ENCODE measurements around the gene FAM107B.

FAM107B gene

DNA sequence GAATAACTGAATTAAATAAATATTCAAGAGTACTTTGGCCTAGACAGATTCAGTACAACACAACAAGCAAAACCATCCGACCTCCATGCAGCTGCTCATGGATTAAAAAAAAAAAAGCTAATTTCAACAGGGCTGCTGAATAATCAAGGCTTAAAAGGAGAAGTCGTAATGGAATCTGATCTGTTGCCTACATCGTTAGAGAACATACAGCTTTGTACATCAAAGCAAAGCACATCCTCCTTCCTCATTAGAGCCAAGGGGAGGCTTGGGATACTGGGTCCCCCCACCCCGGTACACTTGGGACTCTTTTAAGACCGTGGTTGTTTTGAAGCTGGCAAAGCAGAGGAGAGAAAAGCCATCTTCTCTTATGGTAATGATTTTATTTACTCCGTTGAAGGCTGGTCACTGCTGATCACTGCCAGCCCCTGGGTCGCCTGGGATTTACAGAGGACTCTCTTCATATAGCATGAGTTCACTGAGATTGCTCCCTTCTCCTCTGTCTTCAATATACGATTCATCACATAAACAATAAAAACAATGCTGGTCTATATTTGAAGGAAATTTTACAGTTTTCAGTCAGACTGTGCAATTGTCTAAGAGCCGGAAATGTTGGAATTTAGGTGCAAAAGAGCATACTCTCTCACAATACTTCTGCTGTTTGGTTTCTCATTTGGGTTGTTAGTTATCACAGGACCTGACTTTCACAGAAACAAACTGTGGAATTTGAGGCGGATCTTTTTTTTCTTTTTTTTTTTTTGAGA lies 148.8 kb downstream of the FAM107B start:
- TF ChIP-seq FOXP2 (optimal IDR thresholded peaks at IDR 0.05; ENCODE audit: borderline replicate concordance, extremely low read depth, extremely low read length, insufficient read depth) (no peak), POLR2AphosphoS5 (IDR thresholded peaks at IDR 0.05; ENCODE audit: low read depth, low read length) (no peak), TAF1 (IDR thresholded peaks at IDR 0.05; ENCODE audit: borderline replicate concordance, insufficient read depth, low read length) (no peak), SIN3A (IDR thresholded peaks at IDR 0.05; ENCODE audit: borderline replicate concordance, insufficient read depth, low read length) (no peak)
- TF ChIP-seq, protein P1, sequence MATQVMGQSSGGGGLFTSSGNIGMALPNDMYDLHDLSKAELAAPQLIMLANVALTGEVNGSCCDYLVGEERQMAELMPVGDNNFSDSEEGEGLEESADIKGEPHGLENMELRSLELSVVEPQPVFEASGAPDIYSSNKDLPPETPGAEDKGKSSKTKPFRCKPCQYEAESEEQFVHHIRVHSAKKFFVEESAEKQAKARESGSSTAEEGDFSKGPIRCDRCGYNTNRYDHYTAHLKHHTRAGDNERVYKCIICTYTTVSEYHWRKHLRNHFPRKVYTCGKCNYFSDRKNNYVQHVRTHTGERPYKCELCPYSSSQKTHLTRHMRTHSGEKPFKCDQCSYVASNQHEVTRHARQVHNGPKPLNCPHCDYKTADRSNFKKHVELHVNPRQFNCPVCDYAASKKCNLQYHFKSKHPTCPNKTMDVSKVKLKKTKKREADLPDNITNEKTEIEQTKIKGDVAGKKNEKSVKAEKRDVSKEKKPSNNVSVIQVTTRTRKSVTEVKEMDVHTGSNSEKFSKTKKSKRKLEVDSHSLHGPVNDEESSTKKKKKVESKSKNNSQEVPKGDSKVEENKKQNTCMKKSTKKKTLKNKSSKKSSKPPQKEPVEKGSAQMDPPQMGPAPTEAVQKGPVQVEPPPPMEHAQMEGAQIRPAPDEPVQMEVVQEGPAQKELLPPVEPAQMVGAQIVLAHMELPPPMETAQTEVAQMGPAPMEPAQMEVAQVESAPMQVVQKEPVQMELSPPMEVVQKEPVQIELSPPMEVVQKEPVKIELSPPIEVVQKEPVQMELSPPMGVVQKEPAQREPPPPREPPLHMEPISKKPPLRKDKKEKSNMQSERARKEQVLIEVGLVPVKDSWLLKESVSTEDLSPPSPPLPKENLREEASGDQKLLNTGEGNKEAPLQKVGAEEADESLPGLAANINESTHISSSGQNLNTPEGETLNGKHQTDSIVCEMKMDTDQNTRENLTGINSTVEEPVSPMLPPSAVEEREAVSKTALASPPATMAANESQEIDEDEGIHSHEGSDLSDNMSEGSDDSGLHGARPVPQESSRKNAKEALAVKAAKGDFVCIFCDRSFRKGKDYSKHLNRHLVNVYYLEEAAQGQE (IDR thresholded peaks at IDR 0.05; ENCODE audit: insufficient read depth in 1 of 2, low read depth in 2 of 2, low read length in 2 of 2) = no peak

DNA sequence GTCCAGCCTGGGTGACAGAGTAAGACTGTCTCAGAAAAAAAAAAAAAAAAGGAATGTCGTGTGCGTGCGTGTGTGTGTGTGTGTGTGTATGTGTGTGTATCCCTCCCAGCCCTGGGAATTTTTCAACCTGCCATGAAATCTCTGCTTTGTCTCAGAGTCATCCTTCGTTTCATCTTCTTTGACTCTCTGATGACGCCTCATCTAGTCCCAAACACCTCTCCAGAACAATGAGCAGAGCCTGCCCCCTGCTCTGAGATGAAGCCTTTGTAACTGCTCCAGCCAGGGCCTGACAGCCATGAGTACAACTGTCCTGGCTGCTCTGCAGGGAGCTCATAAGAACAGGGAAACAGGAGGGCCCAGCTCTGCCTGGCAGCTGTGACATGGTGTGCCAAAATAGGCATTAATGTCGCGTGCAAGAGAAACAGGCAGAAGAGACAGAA lies 149.5 kb downstream of the FAM107B start:
- TF ChIP-seq FOXP2 (optimal IDR thresholded peaks at IDR 0.05; ENCODE audit: borderline replicate concordance, extremely low read depth, extremely low read length, insufficient read depth) (no peak), TAF1 (IDR thresholded peaks at IDR 0.05; ENCODE audit: borderline replicate concordance, insufficient read depth, low read length) (no peak)
- TF ChIP-seq, protein P1 (IDR thresholded peaks at IDR 0.05; ENCODE audit: insufficient read depth in 1 of 2, low read depth in 2 of 2, low read length in 2 of 2) = no peak

DNA sequence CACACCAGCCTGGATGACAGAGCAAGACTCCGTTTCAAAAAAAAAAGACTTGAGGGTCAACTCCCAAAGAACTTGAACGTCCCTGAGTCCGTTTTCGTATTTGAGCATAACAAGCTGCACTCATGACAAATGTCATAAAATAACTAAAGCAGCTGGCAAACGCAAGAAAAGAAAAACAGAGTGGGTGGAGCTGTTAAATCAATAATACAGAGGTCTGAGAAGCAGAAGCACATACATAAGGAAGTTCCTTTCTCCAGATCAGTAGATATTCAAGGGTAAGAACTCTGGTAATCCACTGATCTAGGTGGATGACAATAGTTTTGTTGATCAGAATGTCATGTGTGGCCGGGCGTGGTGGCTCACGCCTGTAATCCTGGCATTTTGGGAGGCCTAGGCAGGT lies 150.1 kb downstream of the FAM107B start:
- TF ChIP-seq FOXP2 (optimal IDR thresholded peaks at IDR 0.05; ENCODE audit: borderline replicate concordance, extremely low read depth, extremely low read length, insufficient read depth) (no peak), TAF1 (IDR thresholded peaks at IDR 0.05; ENCODE audit: borderline replicate concordance, insufficient read depth, low read length) (no peak), SIN3A (IDR thresholded peaks at IDR 0.05; ENCODE audit: borderline replicate concordance, insufficient read depth, low read length) (no peak), POLR2AphosphoS5 (IDR thresholded peaks at IDR 0.05; ENCODE audit: low read depth, low read length) (no peak)
- TF ChIP-seq, protein P1 (IDR thresholded peaks at IDR 0.05; ENCODE audit: insufficient read depth in 1 of 2, low read depth in 2 of 2, low read length in 2 of 2) = no peak

DNA sequence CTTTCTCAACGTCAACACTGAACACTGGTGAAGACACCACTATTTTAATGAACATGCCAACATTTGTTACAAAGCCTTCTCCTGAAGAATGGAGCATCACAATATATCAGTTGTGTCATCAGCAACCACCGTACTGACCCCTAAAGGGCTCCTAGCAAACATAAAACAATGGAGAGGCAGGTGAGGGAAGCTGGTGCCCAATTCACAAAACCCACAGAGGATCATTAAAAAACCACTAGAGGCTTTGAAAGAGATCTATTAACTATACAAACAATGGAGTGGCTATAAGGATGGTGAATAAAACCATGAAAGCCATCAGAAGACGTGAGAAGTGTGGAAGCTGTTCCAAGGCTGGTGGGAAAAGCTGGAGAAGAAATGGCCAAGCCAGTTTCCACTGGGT lies 150.8 kb downstream of the FAM107B start:
- TF ChIP-seq TAF1 (IDR thresholded peaks at IDR 0.05; ENCODE audit: borderline replicate concordance, insufficient read depth, low read length) (no peak), SIN3A (IDR thresholded peaks at IDR 0.05; ENCODE audit: borderline replicate concordance, insufficient read depth, low read length) (no peak), FOXP2 (optimal IDR thresholded peaks at IDR 0.05; ENCODE audit: borderline replicate concordance, extremely low read depth, extremely low read length, insufficient read depth) (no peak), POLR2AphosphoS5 (IDR thresholded peaks at IDR 0.05; ENCODE audit: low read depth, low read length) (no peak)
- TF ChIP-seq, protein P1 (IDR thresholded peaks at IDR 0.05; ENCODE audit: insufficient read depth in 1 of 2, low read depth in 2 of 2, low read length in 2 of 2) = no peak

All from PFSK-1 (cell line).